Upper lobe of left lung (tissue), 6 donors: Measurements from ENCODE around the gene EEF2K. TPM values are rescaled to one million over a fixed set of nuclear protein-coding genes. Genes with fewer than 3 reads are reported as not detected.

Experiments
- ATAC-seq, 2 donors: fragments of 200-7000 bp; cut with Tn5 transposase; one replicate each; pipeline ENCODE4 v1.9.1; 2022; ENCODE audit warnings: mild to moderate bottlenecking in 2 of 2, moderate library complexity in 2 of 2; ENCODE audit not compliant: low FRiP score in 2 of 2
- DNase-seq, 2 donors: peaks; one replicate each; pipeline ENCODE4 v3.0.0-alpha.2; 2019 to 2020
- H3K27ac ChIP-seq, 4 donors: fragments of 200-600 bp; sonication (generic); one replicate each; pipeline ENCODE4 v1.5.1; 2016 to 2019
- H3K27me3 ChIP-seq, 4 donors: fragments of 200-600 bp; sonication (generic); one replicate each; pipeline ENCODE4 v1.5.1; 2017 to 2019
- H3K36me3 ChIP-seq, 4 donors: fragments of 200-600 bp; sonication (generic); one replicate each; pipeline ENCODE4 v1.5.1; 2016 to 2019
- H3K4me1 ChIP-seq, 4 donors: fragments of 200-600 bp; sonication (generic); one replicate each; pipeline ENCODE4 v1.5.1; 2018 to 2019
- H3K4me3 ChIP-seq, 4 donors: fragments of 200-600 bp; sonication (generic); one replicate each; pipeline ENCODE4 v1.5.1; 2017 to 2019; ENCODE audit warnings: mild to moderate bottlenecking in 2 of 4, moderate library complexity in 1 of 4
- H3K9me3 ChIP-seq, 4 donors: fragments of 200-600 bp; sonication (generic); one replicate each; pipeline ENCODE4 v1.5.1; 2018 to 2019
- EP300 ChIP-seq, 4 donors: sonication (generic); formaldehyde crosslinking; IDR thresholded peaks; one replicate each; pipeline ENCODE4 v1.5.1; 2017; ENCODE audit warnings: antibody characterized with exemption in 4 of 4, control low read depth in 2 of 4
- POLR2A ChIP-seq, 4 donors: fragments of 450-650 bp; IDR thresholded peaks; one replicate each; pipeline ENCODE4 v1.5.1; 2016 to 2017; ENCODE audit warnings: antibody characterized with exemption in 4 of 4, mild to moderate bottlenecking in 2 of 4
- POLR2AphosphoS5 ChIP-seq, 2 donors: sonication (generic); formaldehyde crosslinking; IDR thresholded peaks; one replicate each; pipeline ENCODE4 v1.5.1; 2017; ENCODE audit warnings: antibody characterized with exemption in 2 of 2
- WGBS, 2 donors: methylation state at CpG; one replicate each; pipeline ENCODE4 v1.1.5; 2017 to 2018; 5-methylcytosine and 5-hydroxymethylcytosine counted together
- total RNA-seq, 6 donors: library from RNA; depleted of rRNA in 4 of 6; stranded (reverse); fragments of >200 nt in 4 of 6; gene quantifications; one replicate each; pipeline versions ENCODE4 v1.1.0 to v1.2.1, GENCODE V29; 2016 to 2021
- TF ChIP-seq, protein P1 (sequence below), 6 experiments: fragments of 450-650 bp in 4 of 6; fragments of 200-600 bp in 2 of 6; sonication (generic) in 2 of 6; IDR thresholded peaks; one replicate each; pipeline ENCODE4 v1.5.1; 2016 to 2019; ENCODE audit warnings: antibody characterized with exemption in 6 of 6
- donor health status: DM: no; HTN: no; CAD: no; lungs with moderate emphysema.
- donor health status: DM: no; HTN: yes; CAD: no; lungs with severe emphysema.

EEF2K gene
- total RNA-seq, 6 donors from 2014 or later: 16.9 to 48.2 (median 29.2) TPM

DNA sequence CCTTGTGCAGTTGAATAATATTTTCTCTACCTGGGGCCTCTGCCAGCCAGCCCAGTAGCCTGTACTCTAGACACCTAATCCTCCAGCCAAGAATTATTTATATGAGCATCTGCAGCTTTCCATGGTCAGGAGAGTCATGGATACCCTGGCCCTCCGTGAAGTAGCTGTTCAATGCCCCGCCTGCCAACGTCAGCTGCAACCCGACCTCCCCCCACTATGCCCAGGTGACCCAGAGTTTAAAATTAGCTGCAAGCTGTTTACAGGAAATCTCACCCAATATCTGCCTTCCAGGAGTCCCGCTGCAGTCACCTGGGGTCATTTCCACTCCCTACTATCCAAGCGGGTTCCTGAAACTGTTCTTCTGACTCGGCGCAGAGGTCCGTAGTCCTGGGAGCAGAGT, 31.4 kb upstream of the EEF2K start:
- 57 to 63% methylated on average over 8 to 9 of the region's 9 CpGs for WGBS, 2 donors

DNA sequence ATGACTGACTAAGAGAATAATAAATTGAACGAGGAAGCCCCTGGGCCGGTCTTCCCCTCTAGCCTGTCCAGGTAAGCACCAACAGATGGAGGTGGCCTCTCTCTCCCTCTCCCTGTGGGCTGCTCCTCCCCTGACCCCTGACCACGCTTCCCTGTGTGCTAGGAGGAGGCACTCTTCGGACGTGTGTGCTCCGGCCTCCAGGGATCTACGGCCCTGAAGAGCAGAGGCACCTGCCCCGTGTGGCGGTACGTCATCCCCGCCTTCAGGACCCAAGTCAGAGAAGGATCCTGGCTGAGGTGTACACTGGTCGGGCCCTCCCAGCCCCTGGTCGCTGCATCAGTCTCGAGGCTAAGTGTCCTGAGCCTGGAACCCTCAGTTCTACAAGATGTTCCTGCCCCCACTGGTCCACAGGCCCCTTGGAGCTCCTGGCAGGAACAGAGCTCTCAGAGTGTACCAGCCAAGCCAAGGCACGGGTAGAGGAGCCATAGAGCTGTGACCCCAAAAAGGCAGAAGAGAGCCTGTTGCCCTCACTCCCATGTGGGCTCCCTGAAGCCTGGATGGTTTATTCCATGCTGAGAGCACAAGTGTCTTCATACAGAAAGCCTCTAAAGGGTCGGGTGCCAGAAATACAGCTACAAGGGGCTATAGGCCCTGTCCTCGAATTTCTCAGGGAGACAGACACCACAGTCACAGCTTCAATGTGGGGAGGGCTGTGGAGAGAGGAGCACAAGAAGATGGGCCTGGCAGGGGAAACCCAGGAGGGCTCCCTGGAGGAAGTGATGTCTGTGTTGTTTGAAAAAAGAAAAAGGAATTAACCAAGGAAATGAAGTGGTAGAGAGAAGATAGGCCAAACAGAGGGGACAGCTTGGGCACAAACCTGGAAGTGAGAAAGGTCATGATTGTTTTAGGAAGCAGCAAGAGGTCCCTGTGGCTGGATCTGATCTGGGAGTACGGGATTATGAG, 27.8 kb upstream of the EEF2K start:
- DNase-seq: no peak
- no peak overlapping the region for H3K27ac ChIP-seq
- 70 to 83% methylated on average over 15 to 18 of the region's 18 CpGs for WGBS, 2 donors
- TF ChIP-seq EP300 (IDR thresholded peaks at IDR 0.05) (no peak), POLR2AphosphoS5 (IDR thresholded peaks at IDR 0.05) (no peak), POLR2A (IDR thresholded peaks at IDR 0.05) (no peak)
- TF ChIP-seq, protein P1, sequence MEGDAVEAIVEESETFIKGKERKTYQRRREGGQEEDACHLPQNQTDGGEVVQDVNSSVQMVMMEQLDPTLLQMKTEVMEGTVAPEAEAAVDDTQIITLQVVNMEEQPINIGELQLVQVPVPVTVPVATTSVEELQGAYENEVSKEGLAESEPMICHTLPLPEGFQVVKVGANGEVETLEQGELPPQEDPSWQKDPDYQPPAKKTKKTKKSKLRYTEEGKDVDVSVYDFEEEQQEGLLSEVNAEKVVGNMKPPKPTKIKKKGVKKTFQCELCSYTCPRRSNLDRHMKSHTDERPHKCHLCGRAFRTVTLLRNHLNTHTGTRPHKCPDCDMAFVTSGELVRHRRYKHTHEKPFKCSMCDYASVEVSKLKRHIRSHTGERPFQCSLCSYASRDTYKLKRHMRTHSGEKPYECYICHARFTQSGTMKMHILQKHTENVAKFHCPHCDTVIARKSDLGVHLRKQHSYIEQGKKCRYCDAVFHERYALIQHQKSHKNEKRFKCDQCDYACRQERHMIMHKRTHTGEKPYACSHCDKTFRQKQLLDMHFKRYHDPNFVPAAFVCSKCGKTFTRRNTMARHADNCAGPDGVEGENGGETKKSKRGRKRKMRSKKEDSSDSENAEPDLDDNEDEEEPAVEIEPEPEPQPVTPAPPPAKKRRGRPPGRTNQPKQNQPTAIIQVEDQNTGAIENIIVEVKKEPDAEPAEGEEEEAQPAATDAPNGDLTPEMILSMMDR (IDR thresholded peaks at IDR 0.05): no peak
- H3K27me3 ChIP-seq: no peaks in the 10 kb centered on the region
- ATAC-seq: peak; percentile 23 to 30
- H3K4me3 ChIP-seq: no peak overlapping the region
- no peaks in the 10 kb centered on the region for H3K36me3 ChIP-seq
- no peaks in the 10 kb centered on the region for H3K4me1 ChIP-seq
- H3K9me3 ChIP-seq: no peaks in the 10 kb centered on the region

More for the DNA sequence above, 31.4 kb upstream of the EEF2K start:
- H3K27ac ChIP-seq: no peak overlapping the region
- H3K36me3 ChIP-seq: no peaks in the 10 kb centered on the region
- no peak overlapping the region for H3K4me3 ChIP-seq
- DNase-seq (no peak), ATAC-seq (no peak)
- H3K27me3 ChIP-seq: no peaks in the 10 kb centered on the region
- H3K4me1 ChIP-seq: no peaks in the 10 kb centered on the region
- no peaks in the 10 kb centered on the region for H3K9me3 ChIP-seq
- TF ChIP-seq, protein P1 (IDR thresholded peaks at IDR 0.05): no peak
- TF ChIP-seq POLR2A (IDR thresholded peaks at IDR 0.05) (no peak), EP300 (IDR thresholded peaks at IDR 0.05) (no peak), POLR2AphosphoS5 (IDR thresholded peaks at IDR 0.05) (no peak)

DNA sequence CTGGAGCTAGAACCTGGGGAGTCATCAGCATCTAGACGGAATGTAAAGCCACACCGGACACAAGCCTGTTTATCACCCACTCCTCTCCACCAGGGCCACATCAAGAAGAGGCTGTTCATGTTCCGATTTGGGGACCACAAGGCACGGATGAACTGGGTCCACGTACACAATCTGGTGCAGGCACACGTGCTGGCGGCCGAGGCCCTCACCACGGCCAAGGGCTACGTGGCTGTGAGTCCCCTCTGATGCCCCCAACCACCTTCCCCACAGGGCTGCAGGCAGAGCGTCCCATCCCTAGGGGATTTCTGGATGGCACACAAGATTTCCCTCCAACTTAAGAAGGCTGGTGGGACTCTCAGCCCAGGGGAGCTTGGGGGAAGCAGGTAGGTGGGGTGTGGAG, 24.7 kb upstream of the EEF2K start:
- Histone ChIP-seq H3K27ac (no peak overlapping the region), H3K4me1 (no peaks in the 10 kb centered on the region), H3K27me3 (no peaks in the 10 kb centered on the region), H3K4me3 (no peak overlapping the region), H3K36me3 (no peaks in the 10 kb centered on the region), H3K9me3 (no peaks in the 10 kb centered on the region)
- TF ChIP-seq POLR2A (IDR thresholded peaks at IDR 0.05): no peak
- TF ChIP-seq EP300 (IDR thresholded peaks at IDR 0.05): no peak
- TF ChIP-seq, protein P1 (IDR thresholded peaks at IDR 0.05): no peak
- no peak for TF ChIP-seq POLR2AphosphoS5 (IDR thresholded peaks at IDR 0.05)
- DNase-seq (peak in 1 of 2 donors; percentile 56), ATAC-seq (no peak)
- WGBS, 2 donors: 91 to 93% methylated on average over 11 of the region's 11 CpGs

GRCh38 chr16:22181843-22182242, 24.2 kb upstream of the EEF2K start:
- Histone ChIP-seq H3K4me1 (no peaks in the 10 kb centered on the region), H3K27ac (no peak overlapping the region), H3K27me3 (no peaks in the 10 kb centered on the region), H3K9me3 (no peaks in the 10 kb centered on the region), H3K36me3 (no peaks in the 10 kb centered on the region), H3K4me3 (no peak overlapping the region)
- no peak for ATAC-seq
- TF ChIP-seq POLR2A (IDR thresholded peaks at IDR 0.05) (no peak), EP300 (IDR thresholded peaks at IDR 0.05) (no peak), POLR2AphosphoS5 (IDR thresholded peaks at IDR 0.05) (no peak)
- TF ChIP-seq, protein P1 (IDR thresholded peaks at IDR 0.05): no peak
- 84 to 87% methylated on average over 7 of the region's 7 CpGs for WGBS, 2 donors
- DNase-seq: no peak
